Activated gamma-delta T cell treated with anti-CD3 and anti-CD28 coated beads, Interleukin-2, amount 50 U/mL, for 16 hours (primary cell): Measurements from ENCODE around the gene COQ5.
"Not testable (repeated sequence)": the region's sequence is repeated elsewhere in the genome, so short reads cannot be mapped to it uniquely, and the experiment has no call there.

Experiments
- DNase-seq: peaks from one replicate; pipeline ENCODE4 v3.0.0-alpha.2; 2020; ENCODE audit warnings: low read depth

The COQ5 gene, protein sequence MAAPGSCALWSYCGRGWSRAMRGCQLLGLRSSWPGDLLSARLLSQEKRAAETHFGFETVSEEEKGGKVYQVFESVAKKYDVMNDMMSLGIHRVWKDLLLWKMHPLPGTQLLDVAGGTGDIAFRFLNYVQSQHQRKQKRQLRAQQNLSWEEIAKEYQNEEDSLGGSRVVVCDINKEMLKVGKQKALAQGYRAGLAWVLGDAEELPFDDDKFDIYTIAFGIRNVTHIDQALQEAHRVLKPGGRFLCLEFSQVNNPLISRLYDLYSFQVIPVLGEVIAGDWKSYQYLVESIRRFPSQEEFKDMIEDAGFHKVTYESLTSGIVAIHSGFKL

GRCh38 chr12:120528861-120529525 lies at the start of gene COQ5:
Gene COQ5 (minus strand): TSS chr12:120529158. CDS start chr12:120529141, 17 bp downstream.
- peak; percentile 73 for DNase-seq

- no peak for DNase-seq
These were observed 45.1 kb upstream of the COQ5 start for GRCh38 chr12:120574106-120574505.

- DNase-seq = no peak
These were observed 44.6 kb upstream of the COQ5 start for GRCh38 chr12:120573560-120573959.

DNA sequence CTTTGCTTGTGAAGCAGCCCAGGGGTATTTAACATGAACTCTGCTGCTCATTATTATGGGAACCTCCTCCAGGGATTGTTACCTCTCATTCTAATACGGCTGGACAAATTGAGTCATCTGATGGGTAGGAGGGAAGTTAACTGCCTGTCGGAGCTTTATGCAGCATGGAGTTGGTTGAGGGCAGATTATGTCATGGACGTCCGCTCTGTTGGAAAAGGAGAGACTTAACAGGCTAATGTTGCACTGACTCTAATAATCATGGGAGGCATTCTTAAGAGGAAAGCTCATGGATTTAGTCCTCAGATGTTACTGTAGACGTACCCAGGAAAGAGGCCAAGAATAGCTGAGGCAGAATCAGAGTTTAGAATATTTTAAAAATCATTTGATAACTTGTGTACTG lies 42.3 kb upstream of the COQ5 start:
- no peak for DNase-seq

DNA sequence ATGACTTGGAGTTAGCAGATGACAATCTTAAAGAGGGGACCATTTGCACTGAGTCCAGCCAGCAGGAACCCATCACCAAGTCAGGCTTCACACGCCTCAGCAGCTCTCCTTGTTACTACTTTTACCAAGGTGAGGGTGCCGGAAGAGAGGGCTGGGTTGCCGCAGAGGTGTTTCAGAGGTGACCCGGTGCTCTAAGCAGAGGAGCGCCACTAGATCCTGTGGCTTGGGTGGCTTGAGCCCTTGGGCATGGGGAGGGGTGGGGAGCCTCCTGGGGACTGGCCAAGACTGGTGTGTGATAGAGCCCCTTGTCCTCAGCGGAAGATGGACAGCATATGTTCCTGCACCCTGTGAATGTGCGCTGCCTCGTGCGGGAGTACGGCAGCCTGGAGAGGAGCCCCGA lies 34.5 kb upstream of the COQ5 start:
- DNase-seq = no peak

- no peak for DNase-seq
These were observed 33.9 kb upstream of the COQ5 start for GRCh38 chr12:120562906-120563305.

- no peak for DNase-seq
These were observed 28.6 kb upstream of the COQ5 start for GRCh38 chr12:120557589-120557988.

DNA sequence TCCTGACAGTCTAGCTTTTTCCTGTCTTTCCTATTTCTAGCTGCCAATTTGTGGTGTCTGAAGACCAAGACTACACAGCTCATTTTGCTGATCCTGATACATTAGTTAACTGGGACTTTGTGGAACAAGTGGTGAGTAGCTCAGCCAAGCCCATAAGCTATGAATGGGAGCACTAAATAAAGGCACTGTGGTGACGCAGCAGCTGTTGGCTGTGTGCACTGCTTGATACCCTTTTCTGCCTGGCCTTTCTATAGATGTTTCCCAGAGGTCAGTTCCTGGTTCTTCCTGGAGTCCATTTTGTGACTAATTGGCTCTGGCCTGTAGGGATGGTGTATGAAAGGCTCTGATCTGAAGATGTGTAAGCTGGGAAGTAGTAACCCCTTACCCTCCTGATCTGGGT lies 25.7 kb upstream of the COQ5 start:
- DNase-seq = no peak

DNA sequence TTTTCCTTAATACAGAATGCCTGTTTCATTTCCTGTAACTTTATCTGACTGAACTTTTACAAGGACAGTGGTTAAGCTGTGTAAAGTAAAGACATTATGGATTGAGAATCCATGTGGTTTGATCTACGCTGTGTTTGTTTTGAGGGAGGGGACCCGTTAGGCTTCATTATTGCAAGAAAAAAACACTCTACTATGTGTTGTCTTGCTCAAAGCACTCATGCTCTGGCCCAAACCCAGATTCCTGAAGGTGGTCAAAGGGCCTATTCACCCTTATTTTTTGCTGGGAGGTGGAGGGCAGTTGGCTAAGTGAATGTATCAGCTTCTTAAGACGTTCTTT lies 17.1 kb upstream of the COQ5 start:
- DNase-seq = no peak

GRCh38 chr12:120544691-120545090 lies 15.7 kb upstream of the COQ5 start:
- DNase-seq = no peak

- DNase-seq = no peak
These were observed 13.2 kb upstream of the COQ5 start for GRCh38 chr12:120542166-120542565.

- no peak for DNase-seq
These were observed 11.5 kb upstream of the COQ5 start for GRCh38 chr12:120540445-120540844.

DNA sequence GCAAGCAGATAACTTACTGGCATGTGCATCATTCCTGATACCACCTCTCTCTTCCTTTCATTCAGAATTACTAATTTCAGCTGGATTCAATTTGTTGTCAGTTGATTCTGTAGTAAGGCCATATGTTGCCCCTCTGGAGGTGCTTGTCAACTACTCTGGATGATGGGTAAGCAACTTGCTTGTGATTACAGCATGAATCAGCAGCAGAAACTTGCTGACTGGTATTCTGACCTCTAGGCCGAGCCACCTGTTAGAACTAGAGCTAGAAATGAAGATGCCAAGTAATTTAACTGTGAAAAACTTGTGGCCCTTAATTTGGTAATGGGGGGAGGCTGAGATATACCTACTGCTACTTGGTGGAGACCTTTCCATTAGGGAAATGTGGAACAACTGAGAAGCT lies 10.3 kb upstream of the COQ5 start:
- no peak for DNase-seq

GRCh38 chr12:120538281-120539156 lies 9.6 kb upstream of the COQ5 start:
- DNase-seq = no peak

- no peak for DNase-seq
These were observed 8.9 kb upstream of the COQ5 start for GRCh38 chr12:120537856-120538220.

GRCh38 chr12:120536064-120536791 lies 7.3 kb upstream of the COQ5 start:
- DNase-seq = no peak

DNA sequence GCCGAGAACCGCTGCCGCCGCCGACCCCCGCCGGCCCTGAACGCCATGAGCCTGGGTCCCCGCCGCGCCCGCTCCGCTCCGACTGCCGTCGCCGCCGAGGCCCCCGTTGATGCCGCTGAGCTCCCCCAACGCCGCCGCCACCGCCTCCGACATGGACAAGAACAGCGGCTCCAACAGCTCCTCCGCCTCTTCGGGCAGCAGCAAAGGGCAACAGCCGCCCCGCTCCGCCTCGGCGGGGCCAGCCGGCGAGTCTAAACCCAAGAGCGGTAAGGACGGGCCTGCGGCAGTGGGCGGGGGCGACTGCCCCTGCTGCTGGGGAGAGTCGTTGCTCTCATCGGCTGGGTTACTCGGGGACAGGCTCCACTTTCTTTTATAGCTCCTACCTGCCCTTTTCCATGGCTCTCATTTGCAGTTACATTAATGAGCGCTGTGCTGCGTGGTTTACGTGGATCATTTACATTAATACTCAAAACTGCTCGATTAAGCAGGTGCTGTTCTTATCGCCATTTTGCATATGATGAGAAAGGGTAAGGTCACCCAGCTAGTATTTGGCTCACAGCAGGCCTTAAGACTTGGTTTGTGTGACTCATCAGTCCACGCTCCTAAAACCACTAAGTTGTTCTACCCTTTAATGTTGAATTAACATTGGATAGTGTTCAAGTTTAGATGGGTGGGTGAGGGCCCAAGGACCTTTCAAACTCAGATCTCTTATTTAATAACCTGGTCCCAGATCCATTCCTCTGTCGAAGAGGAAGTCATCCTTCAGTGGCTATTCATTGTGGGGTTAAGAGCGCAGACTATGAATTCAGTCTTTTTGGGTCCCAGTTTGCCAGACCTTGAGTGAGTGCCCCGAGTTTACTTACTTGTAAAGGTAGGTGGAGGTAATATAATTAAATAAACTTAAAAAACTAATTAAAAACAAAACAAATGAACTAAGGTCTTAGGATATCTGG lies 6.0 kb upstream of the COQ5 start:
- peak; percentile 21 for DNase-seq

DNA sequence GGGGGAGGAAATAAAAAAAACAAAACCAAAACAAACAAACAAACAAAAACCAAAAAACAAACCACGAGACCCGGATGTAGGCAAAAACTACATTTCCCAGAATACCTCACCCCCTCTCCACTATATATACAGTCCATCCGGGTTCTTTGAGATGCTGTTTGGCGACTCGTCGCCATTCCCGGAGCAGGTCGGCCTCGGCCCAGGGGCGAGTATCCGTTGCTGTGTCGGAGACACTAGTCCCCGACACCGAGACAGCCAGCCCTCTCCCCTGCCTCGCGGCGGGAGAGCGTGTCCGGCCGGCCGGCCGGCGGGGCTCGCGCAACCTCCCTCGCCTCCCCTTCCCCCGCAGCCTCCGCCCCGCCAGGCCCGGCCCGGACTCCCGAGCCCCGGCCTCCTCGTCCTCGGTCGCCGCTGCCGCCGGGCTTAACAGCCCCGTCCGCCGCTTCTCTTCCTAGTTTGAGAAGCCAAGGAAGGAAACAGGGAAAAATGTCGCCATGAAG lies 5.3 kb upstream of the COQ5 start, which contains the start of gene RNF10:
TSS of gene RNF10 (plus strand) at position 154 of the 500 bp plus-strand sequence. CDS start 456 bp downstream, outside the sequence.
- DNase-seq = peak; percentile 60

DNA sequence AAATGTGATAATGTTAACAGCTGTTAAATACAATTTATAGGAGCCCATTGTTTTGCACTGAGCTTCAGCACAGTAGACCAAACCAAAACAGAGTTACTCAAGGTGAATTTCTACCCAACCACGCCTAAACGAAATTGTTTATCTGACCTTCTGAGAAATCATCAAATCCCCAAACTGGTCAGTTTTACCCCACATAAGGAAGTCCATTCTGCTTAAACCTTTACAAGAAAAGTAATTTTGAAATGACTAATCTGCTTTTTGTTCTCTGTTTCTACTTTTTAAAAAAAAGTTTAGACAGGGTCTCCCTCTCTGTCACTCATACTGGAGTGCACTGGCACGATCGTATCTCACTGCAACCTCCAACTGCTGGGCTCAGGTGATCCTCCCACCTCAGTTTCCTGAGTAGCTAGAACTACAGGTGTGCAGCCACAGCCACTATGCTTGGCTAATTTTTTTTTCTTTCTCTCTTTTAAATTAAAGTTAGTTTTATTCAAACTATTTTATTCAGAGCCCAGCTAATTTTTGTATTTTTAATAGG lies 3.8 kb upstream of the COQ5 start:
- no peak for DNase-seq

GRCh38 chr12:120530418-120530761 lies 1.4 kb upstream of the COQ5 start:
- not testable (repeated sequence) for DNase-seq
